SK-N-SH treated with all-trans-retinoic acid at 6 μM for 48 hours (cell line): ENCODE data around the gene ACTR2.

Experiments
- GLIS3 ChIP-seq: fragments of 250-450 bp; sonication (Bioruptor Pico); IDR thresholded peaks from 2 replicates; pipeline ENCODE4 v1.5.0; 2020; ENCODE audit warnings: mild to moderate bottlenecking, moderate library complexity
- PPARA ChIP-seq: fragments of 250-450 bp; sonication (Bioruptor Pico); IDR thresholded peaks from 2 replicates; pipeline ENCODE4 v1.5.0; 2020; ENCODE audit warnings: mild to moderate bottlenecking, borderline replicate concordance
- RARB ChIP-seq: fragments of 250-450 bp; sonication (Bioruptor Pico); IDR thresholded peaks from 2 replicates; pipeline ENCODE4 v1.8.0; 2021; ENCODE audit warnings: mild to moderate bottlenecking, moderate library complexity
- ZFP3 ChIP-seq: fragments of 250-450 bp; sonication (Bioruptor Pico); IDR thresholded peaks from 2 replicates; pipeline ENCODE4 v1.5.0; 2020; ENCODE audit warnings: mild to moderate bottlenecking, moderate library complexity
- ZNF8 ChIP-seq: fragments of 450-650 bp; formaldehyde crosslinking; IDR thresholded peaks from 2 replicates; pipeline ENCODE4 v1.5.0; 2020; ENCODE audit warnings: mild to moderate bottlenecking, moderate library complexity
- TF ChIP-seq, protein P1 (sequence below): fragments of 250-450 bp; sonication (Bioruptor Pico); IDR thresholded peaks from 2 replicates; pipeline ENCODE4 v1.8.0; 2020; ENCODE audit warnings: mild to moderate bottlenecking, moderate library complexity, borderline replicate concordance

- TF ChIP-seq PPARA (CRISPR knock-in tag) = no peak
- no peak for TF ChIP-seq RARB (CRISPR knock-in tag)
- no peak for TF ChIP-seq GLIS3
- no peak for TF ChIP-seq ZFP3 (CRISPR knock-in tag)
- TF ChIP-seq, protein P1, sequence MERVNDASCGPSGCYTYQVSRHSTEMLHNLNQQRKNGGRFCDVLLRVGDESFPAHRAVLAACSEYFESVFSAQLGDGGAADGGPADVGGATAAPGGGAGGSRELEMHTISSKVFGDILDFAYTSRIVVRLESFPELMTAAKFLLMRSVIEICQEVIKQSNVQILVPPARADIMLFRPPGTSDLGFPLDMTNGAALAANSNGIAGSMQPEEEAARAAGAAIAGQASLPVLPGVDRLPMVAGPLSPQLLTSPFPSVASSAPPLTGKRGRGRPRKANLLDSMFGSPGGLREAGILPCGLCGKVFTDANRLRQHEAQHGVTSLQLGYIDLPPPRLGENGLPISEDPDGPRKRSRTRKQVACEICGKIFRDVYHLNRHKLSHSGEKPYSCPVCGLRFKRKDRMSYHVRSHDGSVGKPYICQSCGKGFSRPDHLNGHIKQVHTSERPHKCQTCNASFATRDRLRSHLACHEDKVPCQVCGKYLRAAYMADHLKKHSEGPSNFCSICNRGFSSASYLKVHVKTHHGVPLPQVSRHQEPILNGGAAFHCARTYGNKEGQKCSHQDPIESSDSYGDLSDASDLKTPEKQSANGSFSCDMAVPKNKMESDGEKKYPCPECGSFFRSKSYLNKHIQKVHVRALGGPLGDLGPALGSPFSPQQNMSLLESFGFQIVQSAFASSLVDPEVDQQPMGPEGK = no peak
- TF ChIP-seq ZNF8 (CRISPR knock-in tag) = no peak
Measured at GRCh38 chr2:65199166-65199565, 28.5 kb upstream of the ACTR2 start.
